22Rv1 (cell line): ENCODE data around the gene PAPPA.

Experiments
- H3K27ac ChIP-seq: fragments of 450-650 bp; 2 replicates; pipeline ENCODE4 v1.5.1; 2017
- ZFX ChIP-seq: fragments of 450-650 bp; IDR thresholded peaks from 2 replicates; pipeline ENCODE4 v1.6.1; 2017; ENCODE audit warnings: antibody characterized with exemption, borderline replicate concordance
- TF ChIP-seq, protein P1 (sequence below): fragments of 450-650 bp; IDR thresholded peaks from 2 replicates; pipeline ENCODE4 v1.5.1; 2017; ENCODE audit warnings: mild to moderate bottlenecking

Gene PAPPA

DNA sequence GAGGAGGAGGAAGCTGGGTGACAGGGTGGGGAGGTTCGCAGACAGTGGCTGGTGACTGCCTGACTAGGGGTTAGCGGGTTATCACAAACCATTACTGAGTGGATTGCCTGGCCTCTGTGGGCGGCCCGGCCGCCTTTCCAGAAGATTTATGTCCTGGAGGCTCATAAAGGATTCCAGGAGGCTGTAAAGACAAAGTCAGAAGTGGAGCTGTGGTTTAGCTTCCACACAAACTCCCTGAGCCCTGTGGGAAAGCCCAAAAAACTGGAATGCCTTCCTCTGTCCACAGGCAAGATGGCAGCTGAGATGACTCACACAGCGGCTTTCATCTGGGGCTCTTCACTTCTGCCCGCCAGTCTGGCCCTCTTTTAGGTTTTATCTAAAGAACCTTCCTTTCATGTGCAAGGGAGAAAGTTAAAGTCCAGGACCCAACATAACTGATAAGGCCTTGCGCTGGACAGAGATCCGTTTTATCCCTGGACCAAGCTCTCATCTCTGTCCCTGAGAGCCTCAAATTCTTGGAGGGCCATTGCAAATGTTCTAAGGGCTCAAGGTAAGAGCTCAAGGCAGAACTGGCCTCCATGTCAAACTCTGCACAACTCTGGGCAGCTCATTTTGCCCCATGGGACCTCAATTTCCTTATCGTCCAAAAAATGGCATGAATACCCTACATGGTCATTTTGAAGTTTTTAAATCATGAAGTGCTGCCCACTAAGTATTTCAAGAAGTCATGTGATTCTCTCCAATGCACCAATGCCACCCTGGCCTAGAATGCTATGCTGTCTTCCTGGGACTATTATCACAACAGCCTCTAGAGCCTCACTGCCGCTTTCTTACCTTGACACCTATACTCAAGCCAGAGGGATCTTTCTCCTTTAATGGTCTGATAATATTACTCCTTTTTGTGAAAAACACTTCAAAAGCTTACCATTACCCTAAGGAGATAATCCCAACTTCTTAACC lies 284.1 kb downstream of the PAPPA start:
- H3K27ac ChIP-seq = no peak overlapping the region
- TF ChIP-seq ZFX = no peak
- TF ChIP-seq, protein P1, sequence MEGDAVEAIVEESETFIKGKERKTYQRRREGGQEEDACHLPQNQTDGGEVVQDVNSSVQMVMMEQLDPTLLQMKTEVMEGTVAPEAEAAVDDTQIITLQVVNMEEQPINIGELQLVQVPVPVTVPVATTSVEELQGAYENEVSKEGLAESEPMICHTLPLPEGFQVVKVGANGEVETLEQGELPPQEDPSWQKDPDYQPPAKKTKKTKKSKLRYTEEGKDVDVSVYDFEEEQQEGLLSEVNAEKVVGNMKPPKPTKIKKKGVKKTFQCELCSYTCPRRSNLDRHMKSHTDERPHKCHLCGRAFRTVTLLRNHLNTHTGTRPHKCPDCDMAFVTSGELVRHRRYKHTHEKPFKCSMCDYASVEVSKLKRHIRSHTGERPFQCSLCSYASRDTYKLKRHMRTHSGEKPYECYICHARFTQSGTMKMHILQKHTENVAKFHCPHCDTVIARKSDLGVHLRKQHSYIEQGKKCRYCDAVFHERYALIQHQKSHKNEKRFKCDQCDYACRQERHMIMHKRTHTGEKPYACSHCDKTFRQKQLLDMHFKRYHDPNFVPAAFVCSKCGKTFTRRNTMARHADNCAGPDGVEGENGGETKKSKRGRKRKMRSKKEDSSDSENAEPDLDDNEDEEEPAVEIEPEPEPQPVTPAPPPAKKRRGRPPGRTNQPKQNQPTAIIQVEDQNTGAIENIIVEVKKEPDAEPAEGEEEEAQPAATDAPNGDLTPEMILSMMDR = no peak

DNA sequence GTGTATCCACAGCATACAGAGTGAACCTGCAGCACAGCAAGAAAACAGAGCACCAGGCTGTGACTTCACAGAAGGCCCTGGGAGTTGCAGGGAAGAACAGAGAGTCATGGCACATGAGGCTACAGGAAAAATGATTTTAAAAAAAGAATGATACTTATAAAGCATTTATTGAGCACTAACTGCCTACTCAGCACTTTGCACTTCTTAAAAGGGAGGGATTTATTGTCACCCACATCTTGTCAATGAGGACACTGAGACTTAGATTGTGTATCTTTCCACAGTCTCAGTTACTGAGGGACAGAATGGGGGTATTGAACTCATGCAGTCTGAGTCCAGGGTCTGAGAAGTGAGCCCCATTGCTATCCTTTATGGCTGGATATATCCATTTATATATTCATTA lies 288.9 kb downstream of the PAPPA start:
- H3K27ac ChIP-seq = no peak overlapping the region
- TF ChIP-seq, protein P1 = no peak
- TF ChIP-seq ZFX = no peak

DNA sequence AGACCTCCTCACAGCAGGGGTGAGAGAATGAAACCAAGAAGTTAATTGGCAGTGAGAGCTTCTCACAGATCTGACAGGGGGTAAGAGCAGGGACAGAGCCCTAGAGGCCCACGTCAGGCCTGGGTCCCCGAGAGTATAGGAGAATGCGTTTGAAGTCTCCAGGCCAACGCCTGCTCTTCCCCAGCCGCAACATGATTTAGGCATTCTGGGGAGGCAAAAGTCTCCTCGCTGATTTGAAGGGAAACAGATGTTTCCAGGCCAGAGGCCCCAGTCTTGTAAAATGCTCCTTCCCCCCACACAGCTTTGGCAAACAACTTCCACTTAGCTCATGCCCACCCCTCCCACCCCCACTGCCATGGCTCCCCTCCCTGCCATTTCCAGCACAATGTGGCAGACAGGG lies 294.3 kb downstream of the PAPPA start:
- no peak overlapping the region for H3K27ac ChIP-seq
- no peak for TF ChIP-seq ZFX
- TF ChIP-seq, protein P1 = no peak

DNA sequence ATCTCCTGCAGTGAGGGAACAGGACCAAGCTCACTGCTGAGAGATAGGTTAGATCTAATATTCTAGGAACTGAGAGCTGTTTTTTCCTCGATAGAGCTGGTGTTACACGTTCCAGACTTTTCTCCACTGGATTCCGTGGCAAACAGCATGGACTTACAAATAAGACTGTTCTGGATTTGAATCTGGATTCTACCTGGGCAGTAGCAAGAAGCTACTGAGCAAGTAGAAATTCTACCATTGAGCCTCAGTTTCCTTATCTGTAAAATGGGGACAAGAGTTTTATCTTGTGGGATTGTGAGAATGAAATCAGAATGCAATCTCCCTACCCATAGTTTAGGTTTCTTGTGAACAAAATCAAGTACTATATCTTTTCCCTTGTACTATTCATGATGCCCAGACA lies 294.8 kb downstream of the PAPPA start:
- TF ChIP-seq, protein P1 = no peak
- TF ChIP-seq ZFX = no peak
- H3K27ac ChIP-seq = no peak overlapping the region

DNA sequence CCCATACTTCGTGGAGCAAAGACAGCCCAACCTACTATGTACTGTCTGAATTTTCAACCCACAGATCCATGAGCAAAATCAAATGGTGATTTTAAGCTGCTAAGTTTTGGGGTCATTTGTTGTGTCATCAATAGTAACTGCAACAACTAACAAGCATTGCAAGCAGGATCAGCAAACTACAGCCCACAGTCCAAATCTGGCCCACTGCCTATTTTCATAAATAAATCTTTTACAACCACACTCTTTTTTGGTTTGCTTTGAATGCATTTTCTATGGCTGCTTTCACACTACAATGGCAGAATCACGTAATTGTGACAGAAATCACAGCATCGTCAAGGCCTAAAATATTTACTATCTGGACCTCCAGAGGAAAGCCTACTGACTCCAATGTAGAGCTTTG lies 296.4 kb downstream of the PAPPA start:
- no peak overlapping the region for H3K27ac ChIP-seq
- no peak for TF ChIP-seq ZFX
- TF ChIP-seq, protein P1 = no peak

DNA sequence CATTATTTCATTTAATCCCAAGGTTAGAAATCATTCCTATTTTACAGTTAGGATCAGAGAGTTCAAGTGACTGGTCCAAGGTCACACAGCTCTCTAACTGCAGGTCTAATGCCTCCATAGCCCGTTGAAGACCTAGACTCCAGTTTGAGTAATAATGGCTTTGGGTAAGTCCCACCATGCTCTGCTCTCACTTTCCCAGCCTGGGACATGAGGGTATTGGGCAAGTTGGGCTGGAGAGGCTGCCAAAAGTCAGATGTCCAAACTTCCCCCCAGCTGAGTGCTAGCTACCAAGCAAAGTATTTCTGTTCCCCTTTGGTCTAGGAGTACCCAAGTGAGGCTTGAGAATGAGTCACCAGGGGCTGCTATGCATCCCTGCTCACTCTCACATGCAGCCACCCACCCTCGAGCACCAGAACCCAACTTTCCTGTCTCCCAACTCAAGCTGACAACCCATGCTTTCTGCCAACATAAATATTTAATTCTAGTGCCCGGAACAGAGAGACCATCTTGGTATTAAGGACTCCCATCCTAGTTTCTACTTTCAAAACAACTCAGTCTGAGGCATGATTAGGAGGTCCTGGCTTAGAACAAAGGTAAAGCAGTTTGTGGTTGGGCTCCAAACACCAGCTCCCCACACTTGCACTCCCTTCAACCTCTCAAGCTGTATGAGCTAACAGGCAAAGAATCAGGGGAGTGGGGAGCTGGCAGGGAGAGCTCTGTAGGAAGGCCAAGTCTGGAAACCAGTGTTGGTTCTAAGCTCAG lies 297.0 kb downstream of the PAPPA start:
- no peak overlapping the region for H3K27ac ChIP-seq
- no peak for TF ChIP-seq ZFX
- TF ChIP-seq, protein P1 = no peak
